HG03066 (cell line): ENCODE results near the gene KIF26B.
A peak's percentile ranks its signal among the peaks of the same experiment; 100 is the strongest.

Source experiments
- ATAC-seq: cut with Tn5 transposase; IDR thresholded peaks from one replicate; pipeline ENCODE4 v1.9.1; 2021; ENCODE audit warnings: low read depth; ENCODE audit not compliant: unreplicated experiment

Gene KIF26B

GRCh38 chr1:245270972-245271371, 116.2 kb downstream of the KIF26B start:
- no peak for ATAC-seq

- no peak for ATAC-seq
Observed at GRCh38 chr1:245272676-245273075, 117.9 kb downstream of the KIF26B start.

- ATAC-seq = no peak
Observed at GRCh38 chr1:245276445-245276844, 121.7 kb downstream of the KIF26B start.

- ATAC-seq = no peak
Observed at GRCh38 chr1:245277276-245277675, 122.5 kb downstream of the KIF26B start.

- ATAC-seq = no peak
Observed at GRCh38 chr1:245278846-245279245, 124.1 kb downstream of the KIF26B start.

GRCh38 chr1:245279346-245279745, 124.6 kb downstream of the KIF26B start:
- ATAC-seq = no peak

GRCh38 chr1:245283001-245283400, 128.2 kb downstream of the KIF26B start:
- no peak for ATAC-seq

GRCh38 chr1:245285168-245285567, 130.4 kb downstream of the KIF26B start:
- no peak for ATAC-seq

GRCh38 chr1:245288796-245289195, 134.0 kb downstream of the KIF26B start:
- no peak for ATAC-seq

- ATAC-seq = no peak
Observed at GRCh38 chr1:245290836-245291235, 136.1 kb downstream of the KIF26B start.

- ATAC-seq = no peak
Observed at GRCh38 chr1:245291351-245291750, 136.6 kb downstream of the KIF26B start.

GRCh38 chr1:245292141-245292540, 137.4 kb downstream of the KIF26B start:
- no peak for ATAC-seq

GRCh38 chr1:245292553-245292952, 137.8 kb downstream of the KIF26B start:
- ATAC-seq = no peak

- no peak for ATAC-seq
Observed at GRCh38 chr1:245294020-245294419, 139.2 kb downstream of the KIF26B start.

- no peak for ATAC-seq
Observed at GRCh38 chr1:245298781-245299180, 144.0 kb downstream of the KIF26B start.

GRCh38 chr1:245301162-245301580, 146.4 kb downstream of the KIF26B start:
- ATAC-seq = no peak

- no peak for ATAC-seq
Observed at GRCh38 chr1:245301921-245302320, 147.1 kb downstream of the KIF26B start.

GRCh38 chr1:245304698-245305097, 149.9 kb downstream of the KIF26B start:
- no peak for ATAC-seq

GRCh38 chr1:245306020-245306419, 151.2 kb downstream of the KIF26B start:
- no peak for ATAC-seq

- ATAC-seq = no peak
Observed at GRCh38 chr1:245306628-245307410, 152.0 kb downstream of the KIF26B start.

- peak; percentile 81 for ATAC-seq
Observed at GRCh38 chr1:245310571-245311531, 156.1 kb downstream of the KIF26B start.
